HG03045 (cell line): Measurements from ENCODE around the gene ENTREP1.
"Not testable (repeated sequence)": the region's sequence is repeated elsewhere in the genome, so short reads cannot be mapped to it uniquely, and the experiment has no call there.

ENCODE experiments used
- ATAC-seq: cut with Tn5 transposase; IDR thresholded peaks from one replicate; pipeline ENCODE4 v1.9.1; 2021; ENCODE audit warnings: mild to moderate bottlenecking, moderate library complexity; ENCODE audit not compliant: unreplicated experiment

ENTREP1 gene, protein sequence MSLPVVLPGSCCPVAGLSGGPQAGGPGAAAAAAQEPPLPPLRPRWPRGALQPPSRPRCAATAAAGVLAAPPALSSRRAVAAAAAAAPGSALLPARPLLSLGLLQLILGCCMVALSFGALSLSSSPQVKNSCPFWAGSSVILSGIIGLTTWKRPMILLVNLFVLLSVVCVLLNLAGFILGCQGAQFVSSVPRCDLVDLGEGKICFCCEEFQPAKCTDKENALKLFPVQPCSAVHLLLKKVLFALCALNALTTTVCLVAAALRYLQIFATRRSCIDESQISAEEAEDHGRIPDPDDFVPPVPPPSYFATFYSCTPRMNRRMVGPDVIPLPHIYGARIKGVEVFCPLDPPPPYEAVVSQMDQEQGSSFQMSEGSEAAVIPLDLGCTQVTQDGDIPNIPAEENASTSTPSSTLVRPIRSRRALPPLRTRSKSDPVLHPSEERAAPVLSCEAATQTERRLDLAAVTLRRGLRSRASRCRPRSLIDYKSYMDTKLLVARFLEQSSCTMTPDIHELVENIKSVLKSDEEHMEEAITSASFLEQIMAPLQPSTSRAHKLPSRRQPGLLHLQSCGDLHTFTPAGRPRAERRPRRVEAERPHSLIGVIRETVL

DNA sequence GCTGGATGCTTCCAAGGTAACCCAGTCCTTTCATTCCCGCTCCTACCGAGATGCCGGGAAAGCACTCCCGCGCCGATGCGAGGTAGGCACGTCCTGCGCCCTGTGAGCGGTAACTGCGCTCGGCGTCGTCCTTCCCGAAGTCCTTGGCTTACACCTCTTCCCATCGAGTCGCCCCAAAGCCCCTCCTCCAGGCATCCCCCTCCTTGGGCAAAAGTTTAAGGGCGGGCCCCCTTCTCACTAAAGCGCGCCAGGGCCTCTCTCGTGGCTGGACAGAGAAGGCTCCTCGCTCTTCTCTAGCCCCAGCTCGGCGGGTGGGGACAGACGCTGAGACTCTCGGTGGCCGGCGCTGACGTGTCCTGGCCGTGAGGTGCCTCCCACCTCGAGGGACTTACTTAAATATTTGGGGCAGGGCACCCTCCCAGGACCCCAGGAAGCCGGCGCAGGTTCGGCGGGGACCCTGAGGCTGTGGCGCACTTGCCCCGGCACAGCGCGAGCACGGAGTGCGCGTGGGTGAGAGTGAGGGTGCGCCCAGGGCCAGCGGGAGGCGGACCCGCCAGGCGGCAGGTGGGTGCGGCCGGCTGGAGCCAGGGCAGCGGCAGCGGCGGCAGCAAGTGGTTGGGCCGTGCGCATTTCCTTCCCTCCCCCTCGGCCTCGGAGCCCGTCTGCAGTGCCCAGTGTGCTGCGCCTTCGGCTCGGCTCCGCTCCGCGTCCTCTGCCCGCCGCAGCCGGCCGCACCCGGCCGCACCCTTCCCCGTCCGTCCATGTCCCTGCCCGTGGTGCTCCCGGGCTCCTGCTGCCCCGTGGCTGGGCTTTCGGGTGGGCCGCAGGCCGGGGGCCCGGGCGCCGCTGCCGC lies at the start of gene ENTREP1:
Gene ENTREP1, plus strand, starts transcription at position 667 of the 853 bp plus-strand sequence. Its CDS starts 95 bp downstream, at position 762.
- no peak for ATAC-seq

GRCh38 chr9:69276775-69277174 lies 48.2 kb upstream of the ENTREP1 start:
- no peak for ATAC-seq

GRCh38 chr9:69279084-69279731 lies 45.8 kb upstream of the ENTREP1 start:
- no peak for ATAC-seq

DNA sequence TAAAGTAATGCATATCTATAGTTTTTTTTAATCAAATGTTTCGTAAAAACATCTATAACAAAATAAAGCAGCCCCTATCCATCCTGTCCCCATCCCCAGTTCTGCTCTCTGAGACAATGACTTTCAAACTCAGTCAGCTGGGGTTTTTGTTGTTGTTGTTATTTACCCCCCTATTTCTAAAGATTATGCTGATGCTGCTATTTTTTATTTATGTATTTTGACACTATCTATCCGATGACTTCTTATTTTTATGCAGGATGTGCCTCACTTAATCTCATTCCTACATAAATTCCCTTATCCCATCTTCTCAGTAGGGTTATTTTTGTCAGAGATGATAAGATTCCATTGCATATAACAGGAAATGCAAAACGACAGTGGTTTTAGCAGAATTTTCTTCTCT lies 45.3 kb upstream of the ENTREP1 start:
- no peak for ATAC-seq

GRCh38 chr9:69283003-69283402 lies 42.0 kb upstream of the ENTREP1 start:
- no peak for ATAC-seq

- no peak for ATAC-seq
Observed at GRCh38 chr9:69292078-69292477, 32.9 kb upstream of the ENTREP1 start.

DNA sequence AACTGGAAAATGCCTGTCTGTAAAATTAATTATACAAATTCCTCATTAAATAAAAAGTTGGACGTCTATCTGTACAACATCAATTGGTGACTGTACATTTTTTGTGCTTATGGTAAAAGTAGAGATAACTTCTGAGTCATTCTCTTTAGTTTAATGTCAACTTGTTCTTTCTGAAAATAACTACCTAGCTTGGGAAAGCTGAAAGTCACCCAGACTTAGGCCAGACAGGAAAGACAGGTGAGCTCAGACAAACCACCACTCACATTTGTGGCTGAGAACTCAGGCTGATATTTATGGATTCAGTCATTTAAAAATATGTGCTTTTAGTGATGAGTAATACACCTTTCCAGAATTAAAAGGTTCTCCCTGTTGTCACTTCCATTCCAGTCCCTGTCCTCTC lies 31.9 kb upstream of the ENTREP1 start:
- ATAC-seq: no peak

GRCh38 chr9:69295872-69296552 lies 29.0 kb upstream of the ENTREP1 start:
- ATAC-seq: no peak

GRCh38 chr9:69297300-69297980 lies 27.6 kb upstream of the ENTREP1 start:
- ATAC-seq: no peak

GRCh38 chr9:69299315-69299714 lies 25.7 kb upstream of the ENTREP1 start:
- no peak for ATAC-seq

GRCh38 chr9:69299826-69300225 lies 25.2 kb upstream of the ENTREP1 start:
- ATAC-seq: no peak

GRCh38 chr9:69303331-69303730 lies 21.7 kb upstream of the ENTREP1 start:
- ATAC-seq: no peak

- not testable (repeated sequence) for ATAC-seq
Observed at GRCh38 chr9:69306895-69307445, 18.0 kb upstream of the ENTREP1 start.

- ATAC-seq: no peak
Observed at GRCh38 chr9:69307446-69308205, 17.4 kb upstream of the ENTREP1 start.

GRCh38 chr9:69308206-69308931 lies 16.6 kb upstream of the ENTREP1 start:
- no peak for ATAC-seq

- no peak for ATAC-seq
Observed at GRCh38 chr9:69313175-69313574, 11.8 kb upstream of the ENTREP1 start.

- no peak for ATAC-seq
Observed at GRCh38 chr9:69314547-69314946, 10.5 kb upstream of the ENTREP1 start.

DNA sequence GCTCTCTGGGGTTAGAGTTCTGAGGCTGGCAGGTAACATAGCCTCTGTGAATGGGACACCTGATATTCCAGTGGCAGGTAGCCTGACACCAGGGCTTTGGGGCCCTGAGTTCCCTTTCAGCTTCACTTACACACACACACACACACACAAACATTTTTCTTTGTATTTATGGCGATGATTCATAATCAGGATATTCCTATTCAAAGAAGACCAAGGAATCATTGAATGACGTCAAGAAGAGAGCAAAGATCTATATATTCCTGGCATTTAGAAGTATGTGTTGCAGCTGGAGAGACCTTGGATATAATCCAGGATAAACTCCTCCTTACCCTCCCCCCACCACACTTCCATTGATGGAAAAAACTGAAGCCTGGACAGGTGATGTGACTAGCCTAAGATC lies 7.9 kb upstream of the ENTREP1 start:
- no peak for ATAC-seq
